Measurements from ENCODE around the gene SLC35A4. TPM values are rescaled to one million over a fixed set of nuclear protein-coding genes. Genes with fewer than 3 reads are reported as not detected.
"Not testable (repeated sequence)": the region's sequence is repeated elsewhere in the genome, so short reads cannot be mapped to it uniquely, and the experiment has no call there.

Gene SLC35A4
- polyA plus RNA-seq, 2 donors = 26.2 to 42.3 TPM

- 71 to 87% methylated on average over 2 of the region's 2 CpGs for WGBS, 2 donors
- Histone ChIP-seq H3K9me3 (ENCODE audit: control insufficient read depth in 2 of 2, insufficient read depth in 1 of 2, low read depth in 1 of 2, low read length in 1 of 2) (no peaks in the 10 kb centered on the region), H3K36me3 (ENCODE audit: control insufficient read depth in 2 of 2, insufficient read depth in 2 of 2, low read length in 1 of 2) (no peaks in the 10 kb centered on the region), H3K4me1 (ENCODE audit: control insufficient read depth in 2 of 2, insufficient read depth in 2 of 2, low read length in 1 of 2) (no peaks in the 10 kb centered on the region), H3K4me3 (ENCODE audit: low read depth in 1 of 2, low read length in 2 of 2) (no peak overlapping the region), H3K27ac (ENCODE audit: low read depth in 2 of 2, low read length in 1 of 2) (no peak overlapping the region), H3K27me3 (ENCODE audit: control insufficient read depth in 1 of 2, insufficient read depth in 2 of 2, low read length in 2 of 2) (no peaks in the 10 kb centered on the region)
Observed at GRCh38 chr5:140598836-140599235, 34.2 kb downstream of the SLC35A4 start.

- H3K4me1 ChIP-seq (ENCODE audit: control insufficient read depth in 2 of 2, insufficient read depth in 2 of 2, low read length in 1 of 2) = no peaks in the 10 kb centered on the region
- no peak overlapping the region for H3K4me3 ChIP-seq (ENCODE audit: low read depth in 1 of 2, low read length in 2 of 2)
- H3K9me3 ChIP-seq (ENCODE audit: control insufficient read depth in 2 of 2, insufficient read depth in 1 of 2, low read depth in 1 of 2, low read length in 1 of 2) = no peaks in the 10 kb centered on the region
- H3K27me3 ChIP-seq (ENCODE audit: control insufficient read depth in 1 of 2, insufficient read depth in 2 of 2, low read length in 2 of 2) = no peaks in the 10 kb centered on the region
- H3K27ac ChIP-seq (ENCODE audit: low read depth in 2 of 2, low read length in 1 of 2) = no peak overlapping the region
- no peaks in the 10 kb centered on the region for H3K36me3 ChIP-seq (ENCODE audit: control insufficient read depth in 2 of 2, insufficient read depth in 2 of 2, low read length in 1 of 2)
Observed at GRCh38 chr5:140600096-140600495, 35.5 kb downstream of the SLC35A4 start.

GRCh38 chr5:140602147-140602546, 37.5 kb downstream of the SLC35A4 start:
- Histone ChIP-seq H3K27ac (ENCODE audit: low read depth in 2 of 2, low read length in 1 of 2) (no peak overlapping the region), H3K27me3 (ENCODE audit: control insufficient read depth in 1 of 2, insufficient read depth in 2 of 2, low read length in 2 of 2) (no peaks in the 10 kb centered on the region), H3K4me3 (ENCODE audit: low read depth in 1 of 2, low read length in 2 of 2) (no peak overlapping the region), H3K4me1 (ENCODE audit: control insufficient read depth in 2 of 2, insufficient read depth in 2 of 2, low read length in 1 of 2) (no peaks in the 10 kb centered on the region), H3K36me3 (ENCODE audit: control insufficient read depth in 2 of 2, insufficient read depth in 2 of 2, low read length in 1 of 2) (no peaks in the 10 kb centered on the region), H3K9me3 (ENCODE audit: control insufficient read depth in 2 of 2, insufficient read depth in 1 of 2, low read depth in 1 of 2, low read length in 1 of 2) (no peaks in the 10 kb centered on the region)
- WGBS, 2 donors = 79 to 81% methylated on average over 4 of the region's 4 CpGs

- not testable (repeated sequence) for H3K9me3 ChIP-seq (ENCODE audit: control insufficient read depth in 2 of 2, insufficient read depth in 1 of 2, low read depth in 1 of 2, low read length in 1 of 2); H3K27me3 ChIP-seq (ENCODE audit: control insufficient read depth in 1 of 2, insufficient read depth in 2 of 2, low read length in 2 of 2); H3K4me3 ChIP-seq (ENCODE audit: low read depth in 1 of 2, low read length in 2 of 2); H3K36me3 ChIP-seq (ENCODE audit: control insufficient read depth in 2 of 2, insufficient read depth in 2 of 2, low read length in 1 of 2); H3K27ac ChIP-seq (ENCODE audit: low read depth in 2 of 2, low read length in 1 of 2); H3K4me1 ChIP-seq (ENCODE audit: control insufficient read depth in 2 of 2, insufficient read depth in 2 of 2, low read length in 1 of 2)
- 93 to 98% methylated on average over 4 of the region's 4 CpGs for WGBS, 2 donors
Observed at GRCh38 chr5:140603446-140603698, 38.7 kb downstream of the SLC35A4 start.

- no peaks in the 10 kb centered on the region for H3K36me3 ChIP-seq (ENCODE audit: control insufficient read depth in 2 of 2, insufficient read depth in 2 of 2, low read length in 1 of 2)
- no peak overlapping the region for H3K27ac ChIP-seq (ENCODE audit: low read depth in 2 of 2, low read length in 1 of 2)
- H3K9me3 ChIP-seq (ENCODE audit: control insufficient read depth in 2 of 2, insufficient read depth in 1 of 2, low read depth in 1 of 2, low read length in 1 of 2) = no peaks in the 10 kb centered on the region
- H3K27me3 ChIP-seq (ENCODE audit: control insufficient read depth in 1 of 2, insufficient read depth in 2 of 2, low read length in 2 of 2) = no peaks in the 10 kb centered on the region
- H3K4me1 ChIP-seq (ENCODE audit: control insufficient read depth in 2 of 2, insufficient read depth in 2 of 2, low read length in 1 of 2) = no peaks in the 10 kb centered on the region
- H3K4me3 ChIP-seq (ENCODE audit: low read depth in 1 of 2, low read length in 2 of 2) = no peak overlapping the region
- WGBS, 2 donors = 90 to 93% methylated on average over 2 of the region's 2 CpGs
Observed at GRCh38 chr5:140603734-140604133, 39.1 kb downstream of the SLC35A4 start.

GRCh38 chr5:140605879-140606278, 41.3 kb downstream of the SLC35A4 start:
- 69 to 75% methylated on average over 3 of the region's 3 CpGs for WGBS, 2 donors
- Histone ChIP-seq H3K36me3 (ENCODE audit: control insufficient read depth in 2 of 2, insufficient read depth in 2 of 2, low read length in 1 of 2) (no peaks in the 10 kb centered on the region), H3K27me3 (ENCODE audit: control insufficient read depth in 1 of 2, insufficient read depth in 2 of 2, low read length in 2 of 2) (no peaks in the 10 kb centered on the region), H3K4me1 (ENCODE audit: control insufficient read depth in 2 of 2, insufficient read depth in 2 of 2, low read length in 1 of 2) (peaks cover 0 to 3% of the 10 kb centered on the region in 2 donors), H3K27ac (ENCODE audit: low read depth in 2 of 2, low read length in 1 of 2) (no peak overlapping the region), H3K4me3 (ENCODE audit: low read depth in 1 of 2, low read length in 2 of 2) (no peak overlapping the region), H3K9me3 (ENCODE audit: control insufficient read depth in 2 of 2, insufficient read depth in 1 of 2, low read depth in 1 of 2, low read length in 1 of 2) (no peaks in the 10 kb centered on the region)

GRCh38 chr5:140607031-140607430, 42.4 kb downstream of the SLC35A4 start:
- WGBS, 2 donors = 72 to 85% methylated on average over 2 of the region's 2 CpGs
- H3K4me1 ChIP-seq (ENCODE audit: control insufficient read depth in 2 of 2, insufficient read depth in 2 of 2, low read length in 1 of 2) = peaks cover 0 to 3% of the 10 kb centered on the region in 2 donors
- no peaks in the 10 kb centered on the region for H3K36me3 ChIP-seq (ENCODE audit: control insufficient read depth in 2 of 2, insufficient read depth in 2 of 2, low read length in 1 of 2)
- no peak overlapping the region for H3K27ac ChIP-seq (ENCODE audit: low read depth in 2 of 2, low read length in 1 of 2)
- no peaks in the 10 kb centered on the region for H3K27me3 ChIP-seq (ENCODE audit: control insufficient read depth in 1 of 2, insufficient read depth in 2 of 2, low read length in 2 of 2)
- H3K9me3 ChIP-seq (ENCODE audit: control insufficient read depth in 2 of 2, insufficient read depth in 1 of 2, low read depth in 1 of 2, low read length in 1 of 2) = no peaks in the 10 kb centered on the region
- no peak overlapping the region for H3K4me3 ChIP-seq (ENCODE audit: low read depth in 1 of 2, low read length in 2 of 2)

- H3K27me3 ChIP-seq (ENCODE audit: control insufficient read depth in 1 of 2, insufficient read depth in 2 of 2, low read length in 2 of 2) = no peaks in the 10 kb centered on the region
- peak overlapping the region in 1 of 2 donors; percentile 51 for H3K27ac ChIP-seq (ENCODE audit: low read depth in 2 of 2, low read length in 1 of 2)
- no peaks in the 10 kb centered on the region for H3K9me3 ChIP-seq (ENCODE audit: control insufficient read depth in 2 of 2, insufficient read depth in 1 of 2, low read depth in 1 of 2, low read length in 1 of 2)
- no peaks in the 10 kb centered on the region for H3K36me3 ChIP-seq (ENCODE audit: control insufficient read depth in 2 of 2, insufficient read depth in 2 of 2, low read length in 1 of 2)
- peaks cover 0 to 3% of the 10 kb centered on the region in 2 donors for H3K4me1 ChIP-seq (ENCODE audit: control insufficient read depth in 2 of 2, insufficient read depth in 2 of 2, low read length in 1 of 2)
- no peak overlapping the region for H3K4me3 ChIP-seq (ENCODE audit: low read depth in 1 of 2, low read length in 2 of 2)
Observed at GRCh38 chr5:140608722-140609121, 44.1 kb downstream of the SLC35A4 start.

- 56 to 65% methylated on average over 4 of the region's 4 CpGs for WGBS, 2 donors
- Histone ChIP-seq H3K9me3 (ENCODE audit: control insufficient read depth in 2 of 2, insufficient read depth in 1 of 2, low read depth in 1 of 2, low read length in 1 of 2) (no peaks in the 10 kb centered on the region), H3K4me1 (ENCODE audit: control insufficient read depth in 2 of 2, insufficient read depth in 2 of 2, low read length in 1 of 2) (peaks cover 0 to 3% of the 10 kb centered on the region in 2 donors), H3K4me3 (ENCODE audit: low read depth in 1 of 2, low read length in 2 of 2) (no peak overlapping the region), H3K27ac (ENCODE audit: low read depth in 2 of 2, low read length in 1 of 2) (peak overlapping the region in 1 of 2 donors; percentile 68), H3K36me3 (ENCODE audit: control insufficient read depth in 2 of 2, insufficient read depth in 2 of 2, low read length in 1 of 2) (no peaks in the 10 kb centered on the region), H3K27me3 (ENCODE audit: control insufficient read depth in 1 of 2, insufficient read depth in 2 of 2, low read length in 2 of 2) (no peaks in the 10 kb centered on the region)
Observed at GRCh38 chr5:140609126-140609525, 44.5 kb downstream of the SLC35A4 start.

GRCh38 chr5:140611020-140611521, 46.4 kb downstream of the SLC35A4 start:
- Histone ChIP-seq H3K27me3 (ENCODE audit: control insufficient read depth in 1 of 2, insufficient read depth in 2 of 2, low read length in 2 of 2) (no peaks in the 10 kb centered on the region), H3K27ac (ENCODE audit: low read depth in 2 of 2, low read length in 1 of 2) (no peak overlapping the region), H3K36me3 (ENCODE audit: control insufficient read depth in 2 of 2, insufficient read depth in 2 of 2, low read length in 1 of 2) (no peaks in the 10 kb centered on the region), H3K4me3 (ENCODE audit: low read depth in 1 of 2, low read length in 2 of 2) (no peak overlapping the region), H3K9me3 (ENCODE audit: control insufficient read depth in 2 of 2, insufficient read depth in 1 of 2, low read depth in 1 of 2, low read length in 1 of 2) (no peaks in the 10 kb centered on the region), H3K4me1 (ENCODE audit: control insufficient read depth in 2 of 2, insufficient read depth in 2 of 2, low read length in 1 of 2) (peaks cover 0 to 3% of the 10 kb centered on the region in 2 donors)
- 79 to 85% methylated on average over 2 of the region's 2 CpGs for WGBS, 2 donors
